IPS-18c (cell line): ENCODE measurements around the gene FARSB.

Experiments
- H3K4me3 ChIP-seq: 2 replicates; pipeline ENCODE4 v1.7.0; 2013; ENCODE audit warnings: low read depth, mild to moderate bottlenecking, low read length, moderate library complexity; ENCODE audit not compliant: insufficient read depth
- H3K9me3 ChIP-seq: one replicate; pipeline ENCODE4 v1.6.1; 2013; ENCODE audit warnings: mild to moderate bottlenecking, low read length, moderate library complexity; ENCODE audit not compliant: control insufficient read depth, insufficient read depth

FARSB gene

DNA sequence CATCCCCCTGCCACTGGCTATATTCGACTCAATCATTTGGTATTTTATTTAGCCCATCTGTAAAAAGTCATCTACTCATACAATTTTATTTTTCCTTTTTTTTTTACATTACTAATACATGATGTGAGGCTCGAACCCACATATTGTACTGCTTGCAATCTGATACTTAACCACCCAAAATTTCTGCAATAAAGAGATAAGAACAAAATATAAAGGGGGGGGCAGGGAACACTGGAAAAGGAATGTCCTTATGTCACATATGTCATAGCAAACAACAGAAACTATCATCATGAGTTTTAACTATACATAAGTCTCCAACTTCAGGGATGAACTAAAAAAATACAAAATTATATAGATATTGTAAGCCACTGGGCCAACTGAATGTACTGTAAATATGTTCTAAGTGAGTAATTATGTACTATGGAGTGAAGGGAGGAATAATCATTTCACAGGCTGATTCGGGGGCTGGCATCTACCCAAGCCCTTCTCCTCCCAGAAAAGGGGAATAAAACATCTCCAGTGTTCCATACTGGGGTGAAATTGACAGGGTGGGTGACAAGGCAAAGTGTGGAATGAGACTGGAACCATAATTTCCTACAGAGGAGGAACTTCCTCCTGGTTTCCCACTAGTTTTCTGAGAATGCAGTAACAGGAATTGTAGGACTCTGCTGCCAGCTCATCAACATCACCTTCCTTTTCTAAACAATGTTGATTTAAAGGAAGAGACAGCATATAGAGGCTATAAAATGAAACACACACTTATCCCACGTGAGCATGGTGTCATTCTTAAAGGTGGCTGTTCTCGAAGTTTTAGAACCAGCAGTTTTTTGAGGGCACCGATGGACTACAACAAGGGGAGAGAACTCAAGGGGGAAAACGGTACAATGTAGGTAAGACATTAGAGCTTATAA is 79.5 kb downstream of the FARSB start:
- H3K9me3 ChIP-seq: no peaks in the 10 kb centered on the region
- H3K4me3 ChIP-seq: no peak overlapping the region

DNA sequence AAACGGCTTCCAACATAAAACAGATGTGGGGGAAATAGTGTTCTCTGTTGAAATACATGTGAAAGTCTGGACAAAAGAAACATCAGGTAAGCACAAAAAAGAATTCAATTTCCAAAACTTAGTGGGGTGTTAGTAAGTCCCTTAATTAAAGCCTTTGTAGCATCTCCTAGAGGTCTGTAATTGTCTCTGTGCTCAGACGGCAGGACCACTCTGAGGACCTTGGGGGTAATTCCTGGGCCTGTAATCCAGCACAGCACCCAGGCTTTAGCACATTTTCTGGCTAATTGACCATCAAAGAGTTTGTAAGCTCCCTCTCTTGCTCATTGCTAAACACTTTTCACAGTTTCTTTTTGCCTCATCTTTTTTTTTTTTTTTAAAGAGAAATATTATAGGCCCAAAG is 80.3 kb downstream of the FARSB start:
- H3K4me3 ChIP-seq: no peak overlapping the region

DNA sequence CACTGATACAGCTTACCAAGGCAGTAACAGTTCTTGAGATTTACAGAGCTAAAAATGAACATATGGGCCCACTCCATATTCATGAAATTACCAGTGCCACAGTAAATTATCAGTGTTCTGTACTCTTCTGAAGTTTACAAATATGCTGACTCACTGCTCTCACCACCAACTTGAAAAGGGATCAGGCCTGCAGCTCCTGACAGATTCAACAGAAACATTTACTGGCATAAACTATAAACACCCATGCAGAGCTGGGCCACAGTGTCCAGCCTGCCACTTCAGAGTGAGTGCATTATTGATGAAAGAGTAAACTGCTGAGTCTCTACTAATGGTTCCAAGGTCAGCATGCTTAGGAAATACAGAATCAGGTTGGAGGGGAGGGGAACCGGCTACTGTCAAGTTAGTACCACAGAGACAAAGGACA is 83.1 kb downstream of the FARSB start:
- Histone ChIP-seq H3K4me3 (no peak overlapping the region), H3K9me3 (no peaks in the 10 kb centered on the region)

More for the DNA sequence above, 80.3 kb downstream of the FARSB start:
- H3K9me3 ChIP-seq: no peaks in the 10 kb centered on the region

DNA sequence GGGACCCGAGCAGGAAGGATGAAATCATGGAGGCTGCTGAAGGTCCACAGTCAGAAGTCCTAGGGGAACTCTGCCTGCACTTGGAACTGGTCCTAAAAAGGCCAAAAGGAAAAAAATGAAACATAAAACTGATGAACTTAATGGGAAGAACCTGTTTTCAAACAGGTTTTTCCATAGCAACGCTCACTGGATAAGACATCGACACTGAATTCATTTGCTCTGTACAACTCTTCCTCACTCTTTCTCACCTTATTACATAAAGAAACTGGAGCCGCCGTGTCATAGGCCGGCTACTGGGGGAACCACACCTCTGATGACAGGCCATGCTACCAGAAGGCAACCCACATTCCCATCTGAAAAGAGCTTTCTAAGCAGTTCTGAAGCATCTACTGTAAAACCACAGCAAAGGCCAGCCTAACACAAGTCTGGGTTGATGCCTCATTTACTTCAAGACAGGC is 83.6 kb downstream of the FARSB start:
- no peak overlapping the region for H3K4me3 ChIP-seq
- H3K9me3 ChIP-seq: no peaks in the 10 kb centered on the region

DNA sequence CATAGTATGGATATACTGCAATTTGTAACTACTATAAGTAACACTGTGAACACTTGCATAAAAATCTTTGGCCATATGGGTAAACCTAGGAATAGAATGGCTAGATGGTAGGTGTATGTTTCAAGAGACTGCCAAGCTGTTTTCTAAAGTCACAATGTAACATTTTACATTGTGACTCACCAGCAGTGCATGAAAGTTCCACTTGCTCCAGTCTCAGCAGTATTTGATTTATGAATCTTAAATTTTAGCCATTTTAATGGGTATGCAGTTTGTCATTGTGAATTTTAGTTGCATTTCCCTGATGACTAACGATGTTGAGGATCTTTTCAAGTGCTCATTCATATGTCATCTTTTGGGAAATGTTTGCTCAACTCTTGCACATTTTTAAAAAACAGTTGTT is 86.1 kb downstream of the FARSB start:
- no peak overlapping the region for H3K4me3 ChIP-seq
- no peaks in the 10 kb centered on the region for H3K9me3 ChIP-seq

DNA sequence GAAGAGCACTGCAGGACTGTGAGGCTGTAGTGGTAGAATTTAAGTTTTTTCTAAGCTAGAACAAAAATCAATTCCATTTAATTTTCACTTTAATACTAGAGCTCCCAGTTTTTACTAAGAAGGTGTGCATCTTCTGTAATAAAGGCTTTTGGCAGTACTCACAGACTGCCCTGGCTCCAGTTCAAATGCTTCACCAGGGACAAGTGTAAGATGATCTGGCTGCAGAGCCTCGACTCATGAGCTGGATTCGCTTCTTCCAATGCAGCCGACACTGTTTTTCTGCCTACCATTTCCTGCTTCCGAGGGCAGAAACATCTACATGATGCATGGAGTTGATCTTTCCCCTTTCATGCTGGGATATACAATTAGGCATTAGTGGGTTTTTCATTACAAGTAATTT is 87.0 kb downstream of the FARSB start:
- H3K4me3 ChIP-seq: no peak overlapping the region
- H3K9me3 ChIP-seq: no peaks in the 10 kb centered on the region

DNA sequence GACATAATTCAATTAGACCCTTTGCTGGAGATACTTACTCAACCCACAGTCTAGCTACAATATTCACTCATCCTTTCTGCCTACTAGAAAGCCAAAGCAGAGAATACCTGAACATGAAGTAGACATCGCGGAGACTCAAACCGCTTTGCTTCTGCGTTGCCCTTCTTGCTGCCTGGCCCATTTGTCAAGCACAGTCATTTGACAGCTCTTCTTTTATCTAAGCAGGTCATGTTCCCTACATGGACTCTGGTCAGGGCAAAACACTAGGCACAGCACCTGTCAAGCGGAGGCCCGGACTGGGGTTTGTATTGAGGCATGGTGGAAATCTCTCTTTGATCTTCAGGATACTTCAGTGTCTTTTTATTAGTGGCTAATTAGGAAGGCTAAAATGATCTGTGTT is 89.7 kb downstream of the FARSB start:
- H3K9me3 ChIP-seq: no peaks in the 10 kb centered on the region
- H3K4me3 ChIP-seq: no peak overlapping the region

DNA sequence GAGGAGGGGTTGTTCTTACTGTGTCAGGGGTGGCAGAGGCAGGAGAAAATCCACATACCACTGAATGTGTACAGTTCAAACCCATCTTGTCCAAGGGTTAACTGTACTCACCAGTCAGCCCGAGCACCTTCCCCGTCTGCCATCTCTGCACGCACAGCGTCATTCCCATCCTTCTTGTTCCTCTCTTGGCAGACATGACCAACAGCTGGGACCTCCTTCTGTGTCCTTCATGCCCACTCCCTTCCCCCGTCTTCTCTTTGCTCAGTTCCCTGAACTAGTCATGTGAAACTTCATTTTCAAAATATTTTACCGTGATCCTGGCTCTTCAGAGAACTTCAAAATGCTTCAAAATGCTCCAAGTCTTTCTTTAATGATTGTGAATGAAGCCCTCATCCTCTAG is 92.0 kb downstream of the FARSB start:
- Histone ChIP-seq H3K4me3 (no peak overlapping the region), H3K9me3 (no peaks in the 10 kb centered on the region)

DNA sequence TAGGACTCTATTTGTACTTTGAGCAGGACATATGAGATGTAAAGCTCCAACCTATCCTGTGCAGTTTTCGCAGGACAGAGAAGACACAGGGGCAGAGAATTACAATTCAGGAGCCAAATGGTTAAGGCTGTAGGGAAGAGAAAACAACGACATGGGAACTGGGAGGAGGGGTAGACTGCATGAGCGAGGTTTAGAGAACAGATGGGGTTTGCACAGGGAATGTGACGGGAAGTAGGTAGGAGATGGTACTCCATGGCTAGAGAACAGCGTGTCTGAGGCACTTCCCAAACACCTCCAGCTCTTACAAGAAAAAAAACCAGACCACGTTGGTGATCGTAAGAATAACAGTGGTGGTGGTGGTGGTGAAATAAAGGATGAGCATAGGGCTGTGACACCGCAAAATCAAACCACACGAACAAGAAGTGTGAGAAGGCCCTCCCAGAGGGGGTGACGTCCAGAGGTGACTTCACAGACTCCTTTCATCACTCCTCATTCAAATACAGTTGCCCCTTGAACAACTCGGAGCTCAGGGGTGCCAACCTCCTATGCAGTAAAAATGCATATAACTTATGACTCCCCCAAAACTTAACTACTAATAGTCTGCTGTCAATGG is 92.7 kb downstream of the FARSB start:
- Histone ChIP-seq H3K4me3 (no peak overlapping the region), H3K9me3 (no peaks in the 10 kb centered on the region)

DNA sequence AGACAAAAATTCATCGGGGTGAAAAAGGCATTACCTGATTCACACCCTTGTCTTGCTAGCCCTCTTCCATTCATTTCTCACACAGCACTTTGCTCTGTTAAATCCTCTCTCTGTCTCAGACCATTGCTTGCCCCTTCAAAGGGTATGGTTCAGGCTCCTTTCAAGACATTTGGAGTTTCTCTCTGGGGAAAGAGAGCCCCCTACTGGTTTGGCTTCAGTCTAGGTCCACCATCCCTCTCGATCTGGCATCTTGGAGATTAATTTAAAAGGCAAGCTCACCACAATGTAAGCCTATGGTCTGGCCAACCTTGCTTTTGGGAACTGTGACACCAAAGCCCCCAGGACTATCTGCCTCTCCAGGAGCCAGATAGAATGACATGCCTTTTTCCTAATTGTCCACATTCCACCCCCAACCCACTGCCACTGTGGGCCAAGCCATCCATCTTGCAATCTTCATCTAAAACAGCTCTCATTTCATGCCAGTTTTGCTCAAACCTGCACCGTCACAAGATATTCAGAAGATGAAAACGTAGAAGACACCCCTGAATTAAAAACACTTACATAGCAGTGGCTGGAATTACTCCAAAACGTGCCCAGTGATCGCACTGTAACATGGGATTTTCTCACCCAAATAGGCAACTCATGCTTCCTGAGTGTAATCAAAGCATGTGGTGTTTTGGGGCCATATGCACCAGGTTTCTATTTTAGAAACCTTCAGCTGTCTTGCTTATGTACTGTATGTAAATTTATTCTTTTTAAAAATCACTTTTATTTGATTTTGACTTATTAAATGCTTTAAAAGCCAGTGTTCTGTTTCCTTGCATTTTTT is 93.9 kb downstream of the FARSB start:
- Histone ChIP-seq H3K4me3 (no peak overlapping the region), H3K9me3 (no peaks in the 10 kb centered on the region)

DNA sequence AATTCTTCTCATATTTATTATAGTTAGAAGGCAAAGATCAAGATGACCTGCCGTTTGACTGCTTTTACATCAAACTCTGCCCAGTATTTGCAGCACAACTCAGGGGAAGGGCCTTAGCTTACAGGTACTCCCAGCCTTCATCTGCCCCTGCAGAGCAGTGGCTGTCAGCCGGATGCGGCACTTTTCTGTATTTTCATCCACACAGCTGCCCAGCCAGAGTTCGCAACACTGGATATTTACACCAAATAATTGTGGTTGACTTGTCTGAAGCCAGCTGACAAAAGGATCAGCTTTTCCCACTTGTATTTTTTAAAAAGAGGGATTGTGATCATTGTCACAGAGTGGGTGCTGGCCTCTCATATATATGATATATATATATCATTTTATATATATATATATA is 94.7 kb downstream of the FARSB start:
- no peak overlapping the region for H3K4me3 ChIP-seq
- H3K9me3 ChIP-seq: no peaks in the 10 kb centered on the region

DNA sequence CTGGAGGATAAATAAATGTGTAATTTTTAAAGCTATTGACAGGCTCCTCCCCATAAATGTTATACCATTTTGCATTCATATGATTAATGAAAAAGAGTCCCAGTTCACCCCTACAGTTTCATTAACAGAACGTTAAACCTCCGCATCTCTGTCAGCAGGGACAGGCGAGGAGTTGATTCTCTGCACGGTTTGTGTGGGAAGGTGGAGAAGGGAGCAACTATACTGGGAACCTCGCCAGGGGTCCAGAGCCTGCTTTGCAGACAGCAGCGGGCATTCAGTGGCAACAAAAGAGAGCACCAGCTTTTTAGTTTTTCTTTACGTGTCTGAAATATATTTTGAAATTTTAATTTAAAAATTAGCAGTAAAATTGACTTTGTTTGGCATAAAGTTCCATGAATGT is 101.4 kb downstream of the FARSB start:
- no peak overlapping the region for H3K4me3 ChIP-seq
- H3K9me3 ChIP-seq: no peaks in the 10 kb centered on the region

DNA sequence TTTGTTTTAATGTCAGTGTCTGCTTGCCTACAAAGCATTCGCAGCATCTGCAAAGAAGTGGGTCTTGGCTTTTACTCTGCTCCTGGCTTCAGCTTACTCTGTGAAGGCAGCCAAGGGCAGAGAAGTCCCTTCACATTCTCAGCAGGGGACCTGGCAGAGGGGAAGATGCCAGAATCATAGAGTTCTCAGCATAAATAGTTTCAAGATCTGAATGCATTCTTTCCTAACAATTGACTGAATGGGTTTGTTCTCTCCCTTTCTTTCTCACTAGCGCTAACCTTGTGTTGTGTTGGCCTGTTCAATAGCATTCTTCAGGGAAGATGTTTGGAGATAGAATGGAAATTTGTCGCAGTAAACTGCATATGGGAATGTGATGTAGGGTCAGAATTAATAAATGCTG is 106.9 kb downstream of the FARSB start:
- Histone ChIP-seq H3K9me3 (no peaks in the 10 kb centered on the region), H3K4me3 (no peak overlapping the region)

DNA sequence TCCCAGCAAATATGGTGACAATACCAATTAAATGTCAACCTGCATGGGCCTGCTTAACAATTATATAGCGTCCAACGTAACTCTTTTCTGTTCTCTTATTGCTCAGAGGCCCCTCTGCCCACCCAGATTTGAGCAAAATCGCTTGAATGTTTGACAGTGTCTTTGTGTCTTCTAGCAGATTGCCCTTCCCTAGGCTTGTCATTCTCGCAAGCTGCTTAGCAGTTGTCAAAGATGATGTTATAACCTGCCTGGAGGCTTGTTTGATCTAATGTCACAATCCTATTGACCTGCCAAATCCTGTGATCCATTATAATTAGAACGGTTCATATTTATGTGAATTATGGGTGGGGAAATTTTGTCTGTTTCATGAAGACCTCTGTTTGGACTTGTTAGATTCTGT is 108.8 kb downstream of the FARSB start:
- H3K4me3 ChIP-seq: no peak overlapping the region
- H3K9me3 ChIP-seq: no peaks in the 10 kb centered on the region

DNA sequence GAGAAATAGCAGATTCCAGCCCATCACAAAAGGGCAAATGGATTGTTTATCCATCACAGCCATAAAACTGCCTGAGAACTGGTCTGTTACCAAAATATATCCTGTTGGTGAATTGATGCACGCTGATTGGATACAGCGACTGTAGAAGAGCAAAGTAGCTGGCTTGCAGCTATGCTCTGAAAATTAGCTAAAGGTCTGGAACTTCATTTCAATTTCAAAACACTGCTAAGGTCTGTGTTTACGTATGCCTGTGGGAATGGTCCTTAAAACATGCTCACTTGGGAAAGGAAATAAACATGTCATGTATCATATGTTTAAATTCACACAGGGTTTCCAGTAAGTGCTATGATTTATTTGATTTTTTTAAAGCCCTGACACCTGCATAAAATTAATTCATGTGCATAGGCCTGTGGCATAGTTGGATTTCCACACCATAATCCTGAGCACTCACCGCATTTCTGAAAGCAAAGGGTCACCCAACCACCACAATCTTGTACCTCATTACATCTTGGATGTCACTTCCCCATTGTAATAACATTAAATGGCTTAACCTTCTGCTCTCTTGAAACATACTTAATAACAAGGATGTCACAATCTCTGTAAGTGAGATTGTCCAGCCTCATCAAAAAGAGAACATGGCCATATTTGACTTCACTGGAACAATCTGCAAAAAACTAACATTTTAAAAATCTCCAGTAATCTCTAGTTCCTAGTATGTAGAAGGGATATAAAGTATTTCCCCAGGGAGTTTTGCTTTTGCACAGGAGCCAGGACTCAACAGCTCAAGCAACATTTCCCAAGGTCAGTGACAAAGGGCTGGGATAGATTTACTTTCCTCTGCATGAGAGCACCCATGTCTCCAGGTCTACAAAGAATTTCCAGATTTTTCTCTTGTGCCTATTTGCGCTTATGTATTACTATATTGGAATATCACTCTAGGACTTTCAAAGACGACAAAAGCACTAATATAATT is 109.8 kb downstream of the FARSB start:
- H3K4me3 ChIP-seq: no peak overlapping the region
- H3K9me3 ChIP-seq: no peaks in the 10 kb centered on the region

DNA sequence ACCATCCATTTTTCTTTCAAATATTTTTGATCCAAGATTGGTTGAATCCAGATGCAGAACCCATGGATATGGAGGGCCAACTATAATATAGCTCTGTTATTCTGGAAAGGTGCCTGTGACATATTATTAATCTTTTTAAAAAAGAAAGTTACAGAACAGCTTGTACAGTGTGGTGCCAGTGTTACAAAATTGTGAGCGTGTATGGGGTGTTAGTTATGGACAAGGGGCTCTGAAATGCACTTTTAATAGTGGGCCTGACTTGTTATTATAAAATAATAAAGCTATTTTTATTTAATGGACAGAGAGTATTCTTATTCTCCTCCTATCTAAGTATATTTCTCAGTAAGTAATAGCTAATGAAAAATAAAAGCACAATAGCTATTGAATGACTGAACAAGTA is 111.2 kb downstream of the FARSB start:
- no peaks in the 10 kb centered on the region for H3K9me3 ChIP-seq
- no peak overlapping the region for H3K4me3 ChIP-seq

DNA sequence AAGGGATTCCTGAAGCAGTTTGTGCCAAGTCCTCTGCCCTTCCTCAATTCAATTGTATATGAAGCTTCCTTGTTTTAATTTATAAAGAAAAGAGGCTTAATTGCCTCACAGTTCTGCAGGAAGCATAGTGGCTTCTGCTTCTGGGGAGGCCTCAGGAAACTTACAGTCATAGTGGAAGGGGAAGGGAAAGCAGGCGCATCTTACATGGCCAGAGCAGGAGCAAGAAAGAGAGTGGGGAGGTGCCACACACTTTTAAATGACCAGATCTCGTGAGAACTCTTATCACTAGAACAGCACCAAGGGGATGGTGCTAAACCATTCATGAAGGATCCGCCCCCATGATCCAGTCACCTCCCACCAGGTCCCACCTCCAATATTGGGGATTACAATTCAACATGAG is 117.4 kb downstream of the FARSB start:
- Histone ChIP-seq H3K9me3 (peaks cover 2% of the 10 kb centered on the region), H3K4me3 (no peak overlapping the region)
